Erythroblast (primary cell): ENCODE data around the gene SPATA25.

ENCODE experiments used
- GATA1 ChIP-seq: IDR thresholded peaks from 2 replicates; pipeline ENCODE4 v1.6.1; 2011; ENCODE audit warnings: low read depth, mild to moderate bottlenecking, control low read depth, low read length, moderate library complexity
- POLR2A ChIP-seq: IDR thresholded peaks from 2 replicates; pipeline ENCODE4 v1.6.1; 2011; ENCODE audit warnings: mild to moderate bottlenecking, low read length

DNA sequence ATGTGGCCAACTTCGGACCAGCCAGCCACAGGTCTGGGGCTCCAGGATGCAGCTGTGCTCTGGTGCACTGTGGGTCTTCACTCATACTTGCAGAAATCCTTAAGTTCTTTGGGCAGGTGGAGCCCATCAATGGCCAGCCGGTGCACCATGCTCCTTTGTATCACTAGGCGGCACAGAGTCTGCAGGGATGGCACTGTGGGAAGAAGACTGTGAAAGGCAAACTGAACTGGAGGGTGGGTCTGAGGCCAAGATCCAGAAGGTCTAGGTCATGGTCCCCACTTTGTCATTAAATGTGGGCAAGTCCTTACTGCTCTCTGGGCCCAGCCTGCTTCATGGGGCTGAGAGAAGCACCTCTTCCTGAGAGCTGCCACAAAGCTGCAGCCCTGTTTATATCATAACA, 1.3 kb upstream of the SPATA25 start:
- TF ChIP-seq POLR2A: no peak
- TF ChIP-seq GATA1: no peak
